Stimulated activated CD8-positive, alpha-beta memory T cell treated with anti-CD3 and anti-CD28 coated beads, Interleukin-2, amount 100 ng/mL, for 48 hours (primary cell): ENCODE results near the gene GCH1.
"Not testable (repeated sequence)": the region's sequence is repeated elsewhere in the genome, so short reads cannot be mapped to it uniquely, and the experiment has no call there.

Experiments
- DNase-seq, 2 donors: peaks; one replicate each; pipeline ENCODE4 v3.0.0-alpha.2; 2020; ENCODE audit warnings: low read depth in 2 of 2

Gene GCH1

GRCh38 chr14:54902521-54903420, at the start of gene GCH1:
GCH1 (minus strand) TSS chr14:54902826; CDS start chr14:54902663, 163 bp downstream.
- DNase-seq = peak; percentile 67 to 68

- no peak for DNase-seq
Measured at GRCh38 chr14:54947230-54947629, 44.6 kb upstream of the GCH1 start.

GRCh38 chr14:54946500-54946899, 43.9 kb upstream of the GCH1 start:
- DNase-seq = no peak

GRCh38 chr14:54944737-54945391, 42.2 kb upstream of the GCH1 start:
- no peak for DNase-seq

GRCh38 chr14:54942913-54943312, 40.3 kb upstream of the GCH1 start:
- no peak for DNase-seq

- no peak for DNase-seq
Measured at GRCh38 chr14:54936816-54937215, 34.2 kb upstream of the GCH1 start.

- DNase-seq = no peak
Measured at GRCh38 chr14:54935958-54936357, 33.3 kb upstream of the GCH1 start.

GRCh38 chr14:54935100-54935499, 32.5 kb upstream of the GCH1 start:
- no peak for DNase-seq

GRCh38 chr14:54933006-54933405, 30.4 kb upstream of the GCH1 start:
- DNase-seq = no peak

- no peak for DNase-seq
Measured at GRCh38 chr14:54931598-54932340, 29.1 kb upstream of the GCH1 start.

GRCh38 chr14:54931101-54931500, 28.5 kb upstream of the GCH1 start:
- DNase-seq = no peak

- no peak for DNase-seq
Measured at GRCh38 chr14:54929556-54929955, 26.9 kb upstream of the GCH1 start.

- DNase-seq = no peak
Measured at GRCh38 chr14:54928216-54928615, 25.6 kb upstream of the GCH1 start.

- DNase-seq = no peak
Measured at GRCh38 chr14:54927551-54927950, 24.9 kb upstream of the GCH1 start.

- not testable (repeated sequence) for DNase-seq
Measured at GRCh38 chr14:54926570-54926969, 23.9 kb upstream of the GCH1 start.

GRCh38 chr14:54922598-54922997, 20.0 kb upstream of the GCH1 start:
- DNase-seq = no peak

GRCh38 chr14:54920052-54920451, 17.4 kb upstream of the GCH1 start:
- no peak for DNase-seq

- no peak for DNase-seq
Measured at GRCh38 chr14:54919330-54919729, 16.7 kb upstream of the GCH1 start.

GRCh38 chr14:54918427-54918826, 15.8 kb upstream of the GCH1 start:
- no peak for DNase-seq

- DNase-seq = no peak
Measured at GRCh38 chr14:54916101-54916500, 13.5 kb upstream of the GCH1 start.

GRCh38 chr14:54909817-54910558, 7.4 kb upstream of the GCH1 start:
- no peak for DNase-seq

- not testable (repeated sequence) for DNase-seq
Measured at GRCh38 chr14:54908973-54909372, 6.3 kb upstream of the GCH1 start.
